NK-92 (cell line): ENCODE data around the gene PAK6.

Experiments used
- DNase-seq: peaks from one replicate; lab custom pipeline; 2025; ENCODE audit not compliant: unreplicated experiment; lab: John Stamatoyannopoulos, UW

PAK6 gene

GRCh38 chr15:40290545-40290917 is 51.7 kb downstream of the PAK6 start:
- no peak for DNase-seq

DNA sequence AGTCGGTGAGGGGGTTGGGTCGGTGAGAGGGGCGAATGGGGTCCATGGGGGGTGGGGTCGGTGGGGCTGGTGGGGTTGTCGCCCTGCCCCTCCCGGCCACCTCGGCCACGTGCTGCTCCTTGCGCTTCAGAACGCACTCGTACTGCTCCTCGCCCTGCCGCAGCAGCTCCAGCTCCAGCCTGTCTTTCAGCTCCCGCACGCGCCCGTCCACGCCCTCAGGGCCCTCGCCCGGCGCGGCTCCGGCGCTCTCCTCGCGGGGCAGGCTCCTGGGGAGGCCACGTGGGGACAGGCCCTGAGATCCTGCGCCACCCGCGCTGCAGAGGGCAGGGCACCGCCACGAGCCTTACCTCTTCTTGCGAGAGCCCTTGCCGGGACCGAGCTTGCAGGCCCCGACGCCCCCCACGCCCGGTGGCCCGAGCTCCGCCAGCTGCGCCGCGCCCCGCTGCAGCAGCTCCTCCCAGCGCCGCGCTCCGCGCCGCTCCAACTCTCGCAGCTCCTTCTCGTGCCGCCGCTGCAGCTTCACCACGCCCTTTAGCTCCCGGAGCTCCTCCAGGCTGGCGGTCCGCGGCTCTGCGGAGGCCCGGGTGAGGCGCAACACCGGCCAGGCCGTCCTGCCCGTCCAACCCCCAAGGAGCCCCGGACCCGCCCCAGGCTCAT is 52.2 kb downstream of the PAK6 start:
- no peak for DNase-seq

DNA sequence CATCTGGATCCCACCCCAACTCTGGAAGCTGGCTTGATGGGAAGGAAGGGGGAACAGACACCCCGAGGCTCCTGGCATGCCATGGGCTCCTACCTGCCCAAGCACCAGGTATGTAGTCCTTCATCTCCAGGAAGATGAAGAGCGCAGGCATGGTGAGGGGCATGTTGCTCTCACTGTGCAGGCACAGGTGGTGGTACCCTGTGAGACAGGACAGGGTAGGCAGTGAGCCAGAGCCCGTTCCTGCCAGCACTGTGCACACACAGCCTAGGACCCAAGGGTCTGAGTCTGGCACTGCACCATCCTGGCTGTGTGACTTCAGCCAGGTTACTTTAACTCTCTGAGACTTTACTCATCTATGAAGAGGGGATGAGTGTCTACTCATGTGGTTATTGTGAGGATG is 53.4 kb downstream of the PAK6 start:
- DNase-seq = no peak

GRCh38 chr15:40293006-40293405 is 54.1 kb downstream of the PAK6 start:
- DNase-seq = no peak

GRCh38 chr15:40293905-40294895 is 55.3 kb downstream of the PAK6 start:
- DNase-seq = no peak

DNA sequence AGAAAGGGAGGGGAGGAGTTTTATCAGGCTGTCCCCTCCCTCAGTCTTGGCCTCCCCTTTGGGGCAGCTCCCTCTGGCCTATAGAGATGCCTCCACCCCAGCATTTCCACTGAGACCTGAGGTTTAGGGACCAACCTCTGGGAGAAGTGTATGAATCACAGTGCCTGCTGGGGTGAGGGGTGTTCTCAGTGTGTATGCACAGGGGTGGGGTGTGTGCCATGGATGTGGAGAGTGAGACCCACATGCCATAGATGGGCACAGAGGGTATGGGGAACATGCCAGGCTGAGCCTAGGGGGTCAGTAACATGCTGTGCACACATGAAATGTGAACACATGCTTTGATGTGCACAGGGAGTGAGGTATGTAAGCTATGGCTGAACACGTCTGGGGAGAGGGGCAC is 56.4 kb downstream of the PAK6 start:
- DNase-seq = no peak

GRCh38 chr15:40295877-40296560 is 57.2 kb downstream of the PAK6 start:
- DNase-seq = no peak

GRCh38 chr15:40296561-40297230 is 57.8 kb downstream of the PAK6 start:
- DNase-seq = no peak

GRCh38 chr15:40297356-40297755 is 58.5 kb downstream of the PAK6 start:
- DNase-seq = no peak

DNA sequence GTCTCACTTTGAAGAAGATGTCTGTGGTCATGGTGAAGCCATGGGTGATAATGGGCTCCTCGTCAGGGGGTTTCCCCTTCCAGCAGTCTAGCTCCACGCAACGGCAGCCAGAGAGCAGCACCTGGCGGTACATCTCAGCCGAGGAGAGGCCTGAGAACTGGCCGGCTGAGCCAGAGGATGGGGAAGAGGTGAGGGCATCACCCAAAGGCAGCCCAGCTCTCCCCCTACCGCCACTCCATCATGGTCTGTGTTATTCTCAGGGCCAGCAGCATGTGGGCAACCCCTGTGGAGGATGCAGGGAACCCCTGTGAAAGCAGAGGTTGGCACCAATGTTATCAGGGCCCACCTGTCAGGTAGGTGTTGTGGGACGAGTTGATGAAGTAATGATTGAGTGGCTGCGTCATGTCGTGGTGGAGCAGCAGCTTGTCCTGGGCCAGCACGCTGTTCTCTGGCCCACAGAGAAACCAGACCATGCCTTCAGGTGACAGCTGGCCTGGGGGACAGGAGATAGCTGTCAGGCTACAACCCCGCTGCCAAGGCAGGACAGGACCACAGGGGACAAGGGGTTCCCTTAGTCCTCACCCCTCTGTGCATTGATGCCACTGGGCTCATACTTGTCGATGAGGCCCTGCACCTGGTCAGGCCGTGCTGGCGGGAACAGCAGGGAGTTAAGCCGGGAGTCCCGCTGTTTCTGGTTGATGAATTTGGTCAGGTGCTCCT is 59.5 kb downstream of the PAK6 start:
- no peak for DNase-seq

GRCh38 chr15:40300367-40300766 is 61.5 kb downstream of the PAK6 start:
- no peak for DNase-seq

- DNase-seq = no peak
Observed at GRCh38 chr15:40300771-40301170, 61.9 kb downstream of the PAK6 start.

GRCh38 chr15:40301467-40302179 is 62.8 kb downstream of the PAK6 start:
- no peak for DNase-seq

DNA sequence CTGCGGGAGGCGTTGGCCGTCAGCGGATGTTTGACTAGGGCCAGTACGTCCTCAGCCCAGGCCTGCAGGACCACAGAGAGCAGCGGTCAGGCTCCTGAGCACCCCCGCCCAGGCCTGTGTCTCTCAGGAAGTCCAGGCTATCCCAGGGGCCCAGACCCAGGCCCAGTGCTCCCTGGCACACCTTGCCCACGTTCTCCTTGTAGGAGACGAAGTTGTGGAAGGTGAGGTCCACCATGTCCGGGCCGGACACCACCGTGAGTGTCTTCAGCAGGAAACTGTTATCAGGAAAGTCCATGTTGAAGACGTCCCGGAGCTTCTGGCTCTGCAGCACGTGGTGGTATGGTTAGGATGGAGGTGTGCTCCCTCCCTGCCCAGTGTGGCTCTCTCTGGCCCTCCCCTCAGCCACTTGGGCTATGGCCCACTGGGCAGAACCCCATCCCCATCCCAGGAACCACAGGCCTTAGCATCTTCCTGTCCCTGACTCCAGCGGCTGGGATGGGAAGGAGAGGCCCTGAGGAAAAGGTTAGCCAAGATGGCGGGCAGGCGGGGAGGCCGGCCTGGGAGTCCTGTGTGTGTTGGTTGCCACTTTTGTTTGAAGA is 63.5 kb downstream of the PAK6 start:
- DNase-seq = no peak

DNA sequence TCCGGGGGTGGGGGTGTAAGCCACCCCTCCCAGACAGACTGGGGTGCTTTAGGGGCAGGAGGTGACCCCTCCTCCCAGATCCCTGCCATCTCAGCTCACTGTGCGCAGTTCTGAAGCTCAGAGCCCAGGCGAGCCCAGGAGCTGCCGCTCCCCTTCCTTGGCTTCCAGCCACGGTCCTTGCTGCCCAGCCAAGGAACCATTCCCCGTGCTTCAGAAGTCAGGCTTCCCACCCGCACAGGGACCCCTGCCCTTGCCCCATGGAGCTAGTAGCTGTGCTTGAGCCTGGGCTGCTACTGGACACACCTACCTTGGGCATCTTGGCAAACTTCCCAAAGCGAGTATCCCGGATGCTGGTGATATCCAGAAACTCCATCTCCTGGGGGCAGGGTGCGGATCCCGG is 64.1 kb downstream of the PAK6 start:
- no peak for DNase-seq

DNA sequence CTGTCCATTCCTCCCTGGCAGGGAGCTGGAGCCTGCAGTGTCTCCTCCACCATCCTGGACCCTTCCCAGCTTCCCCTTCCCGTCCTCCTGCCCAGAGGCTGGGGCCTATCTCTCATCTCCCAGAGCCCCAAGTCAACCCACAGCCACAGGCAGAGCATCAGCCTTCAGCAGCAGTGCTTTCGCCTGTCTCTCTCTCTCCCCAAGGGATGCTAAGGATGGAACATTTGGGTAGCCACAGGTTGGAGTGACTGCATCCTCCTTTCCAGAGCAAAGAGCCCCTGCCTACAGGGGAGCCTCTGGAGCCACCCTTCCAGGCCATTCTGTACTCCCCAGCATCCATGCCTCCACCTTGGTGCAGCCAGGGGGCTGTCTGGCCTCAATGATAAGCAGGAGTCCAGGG is 64.7 kb downstream of the PAK6 start:
- DNase-seq = no peak

GRCh38 chr15:40305281-40305680 is 66.4 kb downstream of the PAK6 start:
- DNase-seq = no peak

DNA sequence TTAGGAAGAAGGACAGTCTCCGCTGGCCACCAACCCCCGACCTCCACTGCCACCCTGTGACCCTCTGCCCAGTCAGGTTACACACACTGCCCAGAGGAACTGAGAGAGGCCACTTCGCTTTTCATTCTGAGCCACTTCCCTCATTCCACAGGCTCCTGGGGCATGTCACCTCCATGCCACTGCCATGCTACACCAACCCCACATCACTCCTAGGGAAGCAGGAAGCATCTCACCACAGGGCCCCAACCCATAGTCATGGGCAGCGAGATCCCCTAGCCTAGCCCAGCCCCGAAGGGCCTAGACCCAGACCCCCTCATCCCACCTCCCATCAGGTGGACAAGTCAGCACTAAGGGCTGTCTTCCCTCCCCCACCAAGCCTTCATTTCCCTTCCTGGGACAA is 67.5 kb downstream of the PAK6 start:
- DNase-seq = no peak

- DNase-seq = no peak
Observed at GRCh38 chr15:40306908-40307307, 68.0 kb downstream of the PAK6 start.
